IMR-90 (cell line): ENCODE data around the gene NPC1. TPM values are rescaled to one million over a fixed set of nuclear protein-coding genes. Genes with fewer than 3 reads are reported as not detected.
A peak's percentile ranks its signal among the peaks of the same experiment; 100 is the strongest.

ENCODE experiments used
- ATAC-seq: fragments of 200-7000 bp; cut with Tn5 transposase; 2 replicates; pipeline ENCODE4 v1.9.1; 2020; ENCODE audit warnings: low read depth, mild to moderate bottlenecking, moderate library complexity
- BruUV-seq: library from RNA; stranded (reverse); fragments of 400-500 nt; replicated peaks from 2 replicates; lab custom pipeline; 2021; lab: Mats Ljungman, UMichigan
- CTCF ChIA-PET: fragments of 300-600 bp; formaldehyde crosslinking; extraction: SDS; loops from one replicate; lab custom pipeline; 2021; ENCODE audit warnings: antibody characterized with exemption; lab: Yijun Ruan, JAX
- POLR2A ChIA-PET: fragments of 300-600 bp; sonication (Branson Sonifier 250); formaldehyde crosslinking; loops from one replicate; lab custom pipeline; 2022; ENCODE audit warnings: antibody characterized with exemption; ENCODE audit not compliant: unreplicated experiment; lab: Charles Lee
- DNase-seq: peaks from one replicate; pipeline ENCODE4 v3.0.0; 2013
- H2AFZ ChIP-seq: replicated peaks from 2 replicates; pipeline ENCODE3; 2013; ENCODE audit warnings: low read length, mild to moderate bottlenecking; ENCODE audit not compliant: poor library complexity
- H2AK5ac ChIP-seq: 2 replicates; pipeline ENCODE4 v1.6.1; 2013; ENCODE audit warnings: low read depth, low read length, inconsistent platforms
- H2AK9ac ChIP-seq: replicated peaks from 2 replicates; pipeline ENCODE3; 2013; ENCODE audit warnings: mild to moderate bottlenecking, low read depth, low read length, moderate library complexity; ENCODE audit not compliant: poor library complexity
- H2BK120ac ChIP-seq: 2 replicates; pipeline ENCODE4 v1.6.1; 2013; ENCODE audit warnings: low read depth, low read length, inconsistent platforms
- H2BK15ac ChIP-seq: 3 replicates; pipeline ENCODE4 v1.6.1; 2013; ENCODE audit warnings: low read depth, low read length, inconsistent platforms
- H2BK20ac ChIP-seq: 2 replicates; pipeline ENCODE4 v1.6.1; 2013; ENCODE audit warnings: low read depth, mild to moderate bottlenecking, inconsistent platforms, low read length, moderate library complexity
- H2BK5ac ChIP-seq: 2 replicates; pipeline ENCODE4 v1.6.1; 2013; ENCODE audit warnings: mild to moderate bottlenecking, low read depth, low read length, inconsistent platforms; ENCODE audit not compliant: poor library complexity, severe bottlenecking
- H3K14ac ChIP-seq: replicated peaks from 2 replicates; pipeline ENCODE4 v1.6.1; 2013; ENCODE audit warnings: low read depth, low read length, inconsistent platforms
- H3K18ac ChIP-seq: 2 replicates; pipeline ENCODE4 v1.6.1; 2013; ENCODE audit warnings: low read depth, low read length, control low read depth
- H3K23ac ChIP-seq: 2 replicates; pipeline ENCODE4 v1.6.1; 2013; ENCODE audit warnings: low read depth, low read length, inconsistent platforms
- H3K27ac ChIP-seq: 2 replicates; pipeline ENCODE4 v1.5.1; 2013; ENCODE audit warnings: mild to moderate bottlenecking, control low read depth, low read length; ENCODE audit not compliant: insufficient read depth
- H3K27me3 ChIP-seq: 2 replicates; pipeline ENCODE4 v1.6.1; 2013; ENCODE audit warnings: low read length; ENCODE audit not compliant: control insufficient read depth, insufficient read depth
- H3K36me3 ChIP-seq: 2 replicates; pipeline ENCODE4 v1.6.1; 2013; ENCODE audit warnings: low read length, mixed read lengths; ENCODE audit not compliant: control insufficient read depth, insufficient read depth
- H3K4ac ChIP-seq: 2 replicates; pipeline ENCODE4 v1.6.1; 2013; ENCODE audit warnings: low read depth, low read length, inconsistent platforms
- H3K4me1 ChIP-seq: 2 replicates; pipeline ENCODE4 v1.6.1; 2013; ENCODE audit warnings: low read length, mixed read lengths; ENCODE audit not compliant: control insufficient read depth, insufficient read depth
- H3K4me2 ChIP-seq: 2 replicates; pipeline ENCODE4 v1.6.1; 2013; ENCODE audit warnings: low read depth, mild to moderate bottlenecking, control low read depth, low read length, moderate library complexity
- H3K4me3 ChIP-seq: 2 replicates; pipeline ENCODE4 v1.5.1; 2013; ENCODE audit warnings: low read depth, mild to moderate bottlenecking, control low read depth, low read length, moderate library complexity; ENCODE audit not compliant: insufficient read depth
- H3K56ac ChIP-seq: 2 replicates; pipeline ENCODE4 v1.6.1; 2013; ENCODE audit warnings: low read length, inconsistent platforms; ENCODE audit not compliant: insufficient read depth; ENCODE audit errors: extremely low read depth
- H3K79me1 ChIP-seq, 2 experiments: 2 replicates each; pipeline ENCODE4 v1.6.1; 2013; ENCODE audit warnings: low read length in 2 of 2, inconsistent platforms in 1 of 2, low read depth in 1 of 2
- H3K9ac ChIP-seq: 2 replicates; pipeline ENCODE4 v1.6.1; 2013; ENCODE audit warnings: low read depth, low read length, control low read depth
- H3K9me1 ChIP-seq: 2 replicates; pipeline ENCODE4 v1.6.1; 2013; ENCODE audit warnings: low read length, inconsistent platforms; ENCODE audit not compliant: insufficient read depth
- H3K9me3 ChIP-seq: 2 replicates; pipeline ENCODE4 v1.6.1; 2013; ENCODE audit warnings: low read length; ENCODE audit not compliant: control insufficient read depth, insufficient read depth
- H4K20me1 ChIP-seq: 2 replicates; pipeline ENCODE4 v1.6.1; 2013; ENCODE audit warnings: low read length, inconsistent platforms; ENCODE audit not compliant: insufficient read depth
- H4K5ac ChIP-seq: 2 replicates; pipeline ENCODE4 v1.6.1; 2013; ENCODE audit warnings: mild to moderate bottlenecking, low read depth, low read length, control low read depth
- H4K8ac ChIP-seq, 2 experiments: 2 replicates each; pipeline ENCODE4 v1.6.1; 2013; ENCODE audit warnings: low read depth in 2 of 2, low read length in 2 of 2, control low read depth in 1 of 2, inconsistent platforms in 1 of 2
- H4K91ac ChIP-seq: 2 replicates; pipeline ENCODE4 v1.6.1; 2013; ENCODE audit warnings: low read depth, low read length, inconsistent platforms; ENCODE audit not compliant: insufficient read depth
- CEBPB ChIP-seq: IDR thresholded peaks from 2 replicates; pipeline ENCODE4 v1.6.1; 2012; ENCODE audit warnings: low read depth, low read length, improper control_type of control experiment
- CHD1 ChIP-seq: IDR thresholded peaks from 2 replicates; pipeline ENCODE4 v1.6.1; 2012; ENCODE audit warnings: low read depth, low read length, improper control_type of control experiment
- CTCF ChIP-seq: conservative IDR thresholded peaks from 2 replicates; pipeline ENCODE4 v1.5.1; 2012; ENCODE audit warnings: mild to moderate bottlenecking, low read depth, low read length, improper control_type of control experiment
- FOS ChIP-seq: fragments of 150-350 bp; IDR thresholded peaks from 2 replicates; pipeline ENCODE4 v1.6.1; 2016; ENCODE audit warnings: low read depth, low read length
- MXI1 ChIP-seq: IDR thresholded peaks from 2 replicates; pipeline ENCODE4 v1.6.1; 2012; ENCODE audit warnings: low read depth, mild to moderate bottlenecking, low read length, moderate library complexity, borderline replicate concordance
- NFE2L2 ChIP-seq: fragments of 150-350 bp; IDR thresholded peaks from 2 replicates; pipeline ENCODE4 v1.6.1; 2016; ENCODE audit warnings: low read depth, mild to moderate bottlenecking, low read length
- POLR2A ChIP-seq: IDR thresholded peaks from 2 replicates; pipeline ENCODE4 v1.6.1; 2012; ENCODE audit warnings: mild to moderate bottlenecking, low read depth, low read length
- RCOR1 ChIP-seq: IDR thresholded peaks from 2 replicates; pipeline ENCODE4 v1.6.1; 2012; ENCODE audit warnings: mild to moderate bottlenecking, low read length, improper control_type of control experiment; ENCODE audit not compliant: insufficient replicate concordance
- WGBS, 2 experiments: methylation state at CpG; one replicate each; pipeline versions ENCODE4 v1.1.5 to v1.1.7; 2013; ENCODE audit warnings: missing lambda C conversion rate in 2 of 2; ENCODE audit not compliant: insufficient read length in 1 of 2; ENCODE audit errors: extremely low coverage in 2 of 2; 5-methylcytosine and 5-hydroxymethylcytosine counted together
- dilution Hi-C: fragments of 300-500 bp; cut with HindIII; formaldehyde crosslinking; loops from one replicate; pipeline ENCODE4 v1.14.3; 2018; ENCODE audit warnings: low sequenced_read_pairs; ENCODE audit not compliant: unreplicated experiment
- in situ Hi-C: fragments of 300-500 bp; cut with MboI; formaldehyde crosslinking; loops from 3 replicates; pipeline ENCODE4 v1.14.3; 2019; ENCODE audit warnings: low sequenced_read_pairs, inconsistent platforms, mixed read lengths
- intact Hi-C: fragments of 100-400 bp; cut with micrococcal nuclease; formaldehyde crosslinking; loops from 2 replicates; pipeline ENCODE4 v1.10.0; 2022
- polyA plus RNA-seq, 3 experiments: library from polyadenylated mRNA; depleted of rRNA; stranded (reverse); fragments of >200 nt; gene quantifications; 2 replicates each; pipeline ENCODE4 v1.2.3, GENCODE V29; 2012; ENCODE audit warnings: low replicate concordance in 1 of 3
- total RNA-seq: library from RNA; depleted of rRNA; stranded (reverse); fragments of >200 nt; gene quantifications from 2 replicates; pipeline ENCODE4 v1.2.3, GENCODE V29; 2012

NPC1 gene
- total and polyA plus RNA-seq, 2 of the 4 experiments (the other 2 are of a cell fraction): 7.5 to 7.9 TPM

- no peak overlapping the region for H3K4ac ChIP-seq
- no peak overlapping the region for H2AFZ ChIP-seq
- CTCF ChIA-PET: no interaction called here
- no peak overlapping the region for H2BK120ac ChIP-seq
- H2BK5ac ChIP-seq: no peak overlapping the region
- peaks cover 12% of the 10 kb centered on the region for H3K4me1 ChIP-seq
- dilution Hi-C loops: no loop called here
- no peak overlapping the region for H3K23ac ChIP-seq
- H3K9ac ChIP-seq: no peak overlapping the region
- H3K27me3 ChIP-seq: no peaks in the 10 kb centered on the region
- H3K27ac ChIP-seq: no peak overlapping the region
- POLR2A ChIA-PET: no interaction called here
- no peak overlapping the region for H4K8ac ChIP-seq
- no peak for ATAC-seq
- no peak overlapping the region for H3K56ac ChIP-seq
- no peak overlapping the region for H4K5ac ChIP-seq
- DNase-seq: no peak
- BruUV-seq: no TSS peak
- H3K4me2 ChIP-seq: no peak overlapping the region
- H3K4me3 ChIP-seq: no peak overlapping the region
- no peak overlapping the region for H2AK5ac ChIP-seq
- no peak overlapping the region for H2AK9ac ChIP-seq
- intact Hi-C loops: loop anchor here (5.0 kb wide), 1 partner anchor 86 kb away; the partner anchor contains the start of gene NPC1
- WGBS, 2 experiments: no CpG with 5 or more reads among the region's 6 CpGs
- no peak overlapping the region for H3K14ac ChIP-seq
- no peak overlapping the region for H2BK15ac ChIP-seq
- H3K79me1 ChIP-seq: peaks cover 16 to 34% of the 10 kb centered on the region in 2 experiments
- H3K9me1 ChIP-seq: peaks cover 13% of the 10 kb centered on the region
- no peak overlapping the region for H3K18ac ChIP-seq
- no peak for TF ChIP-seq CHD1
- TF ChIP-seq FOS: no peak
- no peak for TF ChIP-seq POLR2A
- TF ChIP-seq CTCF: no peak
- TF ChIP-seq NFE2L2: no peak
- TF ChIP-seq CEBPB: peak; percentile 42; the same call in 1 of the 2 replicates
- no peak for TF ChIP-seq MXI1
- TF ChIP-seq RCOR1: no peak
- H4K20me1 ChIP-seq: peaks cover 4% of the 10 kb centered on the region; the same call in 1 of the 2 replicates
- no peak overlapping the region for H2BK20ac ChIP-seq
- in situ Hi-C loops: no loop called here
- H3K36me3 ChIP-seq: peaks cover 2% of the 10 kb centered on the region; the same call in 1 of the 2 replicates
- no peak overlapping the region for H4K91ac ChIP-seq
- no peaks in the 10 kb centered on the region for H3K9me3 ChIP-seq
Observed at GRCh38 chr18:23501626-23502025, 84.7 kb downstream of the NPC1 start.
